SIG-M5 treated with dmso at 0.1 percent for 504 hours (cell line): ENCODE data around the gene LRRN4.
"Not testable (repeated sequence)": the region's sequence is repeated elsewhere in the genome, so short reads cannot be mapped to it uniquely, and the experiment has no call there.

ENCODE experiments used
- DNase-seq: peaks from one replicate; lab custom pipeline; 2025; ENCODE audit not compliant: unreplicated experiment; lab: John Stamatoyannopoulos, UW

LRRN4 gene

DNA sequence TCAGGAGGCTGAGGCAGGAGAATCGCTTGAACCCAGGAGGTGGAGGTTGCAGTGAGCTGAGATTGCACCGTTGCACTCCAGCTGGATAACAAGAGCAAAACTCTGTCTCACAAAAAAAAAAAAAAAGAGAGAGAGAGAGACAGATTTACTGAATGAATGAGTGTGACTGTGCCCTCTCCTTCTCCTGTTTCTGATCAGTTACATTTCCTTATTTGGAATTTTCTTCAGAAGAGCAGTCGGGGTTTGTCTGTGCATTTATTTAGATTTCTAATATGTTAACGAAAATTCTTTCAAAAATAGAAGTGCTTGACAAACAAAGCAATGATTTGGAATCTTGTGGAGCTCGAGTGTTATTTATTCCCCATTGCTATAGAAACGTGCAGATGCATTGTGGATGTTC, 6.4 kb upstream of the LRRN4 start:
- DNase-seq, result no peak

DNA sequence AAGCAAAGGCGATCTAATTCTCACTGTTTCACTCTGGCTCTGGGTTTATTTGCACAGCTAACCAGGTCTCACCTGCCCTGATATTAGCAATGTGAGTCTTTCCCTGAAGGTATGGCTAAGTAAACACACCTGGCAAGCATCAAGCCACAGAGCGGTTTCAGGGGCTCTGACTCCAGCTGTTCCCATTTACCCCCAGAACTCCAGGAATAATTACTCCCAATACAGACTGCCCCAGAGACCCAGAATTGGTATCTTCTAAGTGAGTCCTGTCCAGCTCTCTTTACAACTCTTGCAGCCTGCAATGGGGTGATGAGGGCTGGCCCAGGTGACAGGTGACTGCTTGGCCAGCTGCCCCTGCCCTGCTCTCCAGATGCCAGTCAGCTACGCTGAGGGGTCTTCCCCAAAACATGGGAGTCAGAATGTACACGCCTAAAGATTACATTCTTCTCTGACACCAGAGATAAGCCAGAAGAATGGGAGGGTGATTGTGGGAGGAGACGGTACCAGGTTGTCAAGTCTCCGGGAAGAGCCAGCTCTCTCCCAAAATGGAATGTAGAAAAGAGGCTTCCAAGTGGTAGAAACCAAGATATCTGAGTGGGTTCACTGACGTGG, 4.9 kb upstream of the LRRN4 start:
- DNase-seq, result no peak

GRCh38 chr20:6057691-6058090, 3.8 kb upstream of the LRRN4 start:
- peak; percentile 48 for DNase-seq

- no peak for DNase-seq
Observed at GRCh38 chr20:6057139-6057538, 3.3 kb upstream of the LRRN4 start.

DNA sequence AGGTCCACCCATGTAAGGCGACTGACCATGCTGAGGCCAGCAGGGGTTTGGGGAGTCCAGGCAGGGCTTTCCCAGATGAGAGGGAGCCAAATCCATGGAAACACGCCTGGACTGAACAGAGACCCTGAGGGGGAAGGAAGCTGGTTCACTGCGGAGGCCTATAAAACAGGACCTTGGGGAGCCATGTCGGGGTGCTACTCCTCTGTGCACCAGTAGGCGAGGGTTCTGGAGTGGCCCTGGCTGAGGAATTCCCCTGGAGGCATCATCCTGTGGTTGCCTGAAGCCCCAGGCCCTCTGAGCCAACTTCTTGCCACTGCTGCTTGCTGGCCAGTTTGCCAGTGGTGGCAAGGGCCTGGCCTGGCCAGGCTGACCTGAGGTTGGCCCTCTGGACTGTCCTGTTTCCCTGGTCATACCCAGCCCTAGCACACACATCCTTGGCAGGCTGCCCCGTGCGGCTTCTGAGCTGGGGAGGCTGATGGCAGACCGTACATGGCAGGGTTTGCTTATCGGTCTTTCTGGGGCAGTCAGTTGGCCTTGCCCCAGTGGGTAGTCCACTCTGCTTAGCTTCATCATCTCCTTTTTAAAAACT, 2.2 kb upstream of the LRRN4 start:
- DNase-seq, result no peak

- DNase-seq, result no peak
Observed at GRCh38 chr20:6055161-6055783, 1.4 kb upstream of the LRRN4 start.

GRCh38 chr20:6054689-6055051, 810 bp upstream of the LRRN4 start:
- DNase-seq, result not testable (repeated sequence)

DNA sequence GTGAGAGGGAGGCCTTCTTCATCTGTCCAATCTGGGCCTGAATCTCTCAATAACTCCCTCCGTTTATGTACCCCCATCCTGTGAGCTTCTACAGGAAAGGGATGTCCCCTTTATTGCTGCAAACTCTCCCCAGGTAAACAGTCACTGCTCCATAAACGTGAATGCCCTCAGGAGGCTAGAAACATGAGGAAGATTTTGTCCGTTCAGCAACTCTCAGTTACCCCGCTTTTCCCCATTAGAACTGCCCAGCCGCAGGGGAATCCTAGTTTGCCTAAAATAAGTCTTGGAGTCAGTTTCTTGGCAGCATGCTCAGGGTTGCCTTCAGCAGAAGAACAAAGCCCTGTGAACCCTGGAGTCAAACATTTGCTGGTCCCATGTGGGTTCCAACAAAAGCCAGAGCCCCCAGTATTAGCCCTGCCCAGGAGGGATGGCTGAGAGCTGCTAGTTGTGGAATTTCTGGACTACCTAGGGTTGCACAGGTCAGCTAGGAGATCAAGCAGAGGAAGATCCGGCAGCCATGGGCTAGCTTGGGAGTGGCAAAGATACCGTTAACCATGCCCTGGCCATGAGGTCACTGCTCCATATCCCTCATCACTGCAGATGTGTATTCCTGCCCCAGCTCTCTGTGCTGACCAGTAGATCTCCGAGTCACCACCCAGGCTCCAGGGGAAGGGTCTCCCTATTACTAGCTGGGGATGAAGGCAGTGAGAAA, 640 bp downstream of the LRRN4 start:
- no peak for DNase-seq

DNA sequence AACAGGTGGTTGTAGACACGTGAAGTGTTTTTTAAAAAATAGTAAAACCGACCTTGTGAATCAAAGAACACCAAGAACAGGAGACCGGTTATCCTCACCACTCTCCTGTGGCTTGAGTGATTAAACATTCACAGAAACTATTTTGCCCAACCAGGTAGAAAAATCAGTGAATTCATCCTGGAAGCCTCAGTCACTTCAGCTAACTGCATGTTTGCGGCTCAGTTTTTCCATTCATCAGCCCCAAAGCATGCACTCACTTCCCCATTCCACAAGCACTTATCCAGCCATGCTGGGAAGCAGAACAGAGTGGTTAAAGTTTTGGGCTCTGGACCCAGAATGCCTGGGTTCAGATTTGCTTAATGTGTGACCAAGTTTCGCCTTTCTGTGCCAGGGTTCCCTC, 2.4 kb downstream of the LRRN4 start:
- peak; percentile 58 for DNase-seq

- DNase-seq, result no peak
Observed at GRCh38 chr20:6048391-6048790, 5.5 kb downstream of the LRRN4 start.

- DNase-seq, result no peak
Observed at GRCh38 chr20:6046432-6046831, 7.4 kb downstream of the LRRN4 start.

- DNase-seq, result no peak
Observed at GRCh38 chr20:6045566-6045965, 8.3 kb downstream of the LRRN4 start.

GRCh38 chr20:6044115-6044514, 9.7 kb downstream of the LRRN4 start:
- no peak for DNase-seq

- no peak for DNase-seq
Observed at GRCh38 chr20:6041808-6042265, 12.0 kb downstream of the LRRN4 start.

DNA sequence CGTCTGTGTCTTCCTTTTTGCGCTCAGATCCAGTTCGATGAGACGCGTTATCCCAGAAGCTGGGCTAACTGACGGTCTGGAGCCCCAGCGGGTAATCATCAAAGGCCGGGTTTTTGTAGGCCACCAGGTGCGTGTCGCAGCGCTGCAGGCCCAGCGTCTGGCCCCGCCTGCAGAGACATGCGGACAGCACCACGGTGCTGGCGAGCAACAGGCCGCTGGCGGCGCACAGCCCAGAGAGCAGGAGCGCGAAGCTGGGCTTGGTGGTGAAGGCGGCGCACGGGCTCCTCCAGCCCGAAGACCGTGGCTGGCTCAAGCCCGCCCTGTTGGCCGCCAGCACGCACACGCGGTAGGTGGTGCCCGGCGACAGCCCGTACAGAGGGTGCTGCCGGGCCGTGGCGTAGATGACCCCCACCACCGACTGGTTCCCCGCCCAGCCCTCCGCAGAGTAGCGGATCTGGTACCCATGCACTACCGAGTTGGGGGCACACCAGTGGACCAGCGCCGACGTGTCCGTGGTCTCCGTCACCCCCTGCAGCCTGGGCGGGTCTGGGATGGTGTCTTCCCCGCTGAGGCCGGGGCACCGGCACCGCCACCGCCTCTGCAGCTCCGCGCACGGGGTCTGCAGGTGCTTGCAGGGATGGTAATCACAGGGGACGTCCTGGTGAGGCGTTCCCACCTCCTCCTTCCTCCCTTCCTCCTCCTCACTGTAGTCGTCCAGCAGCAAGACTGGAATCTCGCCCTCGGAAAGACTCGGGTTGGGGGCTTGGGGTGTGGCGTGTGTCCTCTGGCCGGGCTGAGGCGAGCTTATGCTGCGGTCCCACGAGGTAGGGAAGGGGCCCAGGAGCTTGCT, 12.7 kb downstream of the LRRN4 start:
- no peak for DNase-seq

- no peak for DNase-seq
Observed at GRCh38 chr20:6040540-6040939, 13.3 kb downstream of the LRRN4 start.

GRCh38 chr20:6039766-6040165, 14.1 kb downstream of the LRRN4 start:
- no peak for DNase-seq

DNA sequence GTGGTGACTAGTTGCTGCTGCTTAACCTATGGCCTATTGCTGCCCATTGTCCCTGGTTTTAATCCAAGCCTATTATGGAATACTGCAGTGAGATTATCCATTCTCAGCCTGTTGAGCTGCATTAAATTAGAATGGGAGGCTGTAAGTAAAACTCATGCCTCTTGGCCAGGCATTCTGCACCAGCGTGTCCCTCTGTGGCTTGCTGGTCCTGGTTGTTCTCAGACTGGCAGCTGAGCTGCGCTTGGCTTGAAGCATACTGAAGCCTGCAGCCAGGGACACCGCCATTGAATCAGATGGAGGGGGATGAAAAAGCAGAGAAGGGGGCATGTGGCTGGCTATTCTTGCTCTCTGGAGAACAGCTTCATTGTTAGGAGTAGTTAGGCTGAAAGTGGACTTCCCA, 15.6 kb downstream of the LRRN4 start:
- no peak for DNase-seq

GRCh38 chr20:6037082-6037481, 16.8 kb downstream of the LRRN4 start:
- no peak for DNase-seq

GRCh38 chr20:6036213-6036612, 17.6 kb downstream of the LRRN4 start:
- DNase-seq, result no peak
